ENCODE measurements around the gene ARHGEF18.

DNA sequence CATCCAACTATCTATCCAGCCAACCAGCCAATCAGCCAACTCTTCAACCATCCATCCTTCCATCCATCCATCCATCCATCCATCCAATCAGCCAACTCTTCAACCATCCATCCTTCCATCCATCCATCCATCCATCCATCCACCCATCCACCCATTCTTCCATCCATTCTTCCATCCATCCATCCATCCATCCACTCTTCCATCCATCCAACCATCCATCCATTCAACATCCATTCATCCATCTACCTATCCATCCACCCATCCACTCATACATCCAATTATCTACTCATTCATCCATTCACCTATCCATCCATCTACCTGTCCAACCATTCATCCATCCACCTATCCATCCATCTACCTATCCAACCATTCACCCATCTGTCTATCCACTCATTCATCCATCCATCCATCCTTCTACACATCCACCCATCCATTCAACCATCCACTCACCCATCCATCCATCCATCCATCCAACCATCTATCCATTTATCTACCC is 9.4 kb downstream of the ARHGEF18 start:
- TF ChIP-seq CTCF (IDR thresholded peaks at IDR 0.05) (no peak), POLR2A (IDR thresholded peaks at IDR 0.05) (no peak)

Measured in testis (tissue), 2 donors.